Measurements from ENCODE around the gene MAB21L4. TPM values are rescaled to one million over a fixed set of nuclear protein-coding genes. Genes with fewer than 3 reads are reported as not detected.

Gene MAB21L4
- total RNA-seq, 2 experiments from 2014 or later = not detected

- no peaks in the 10 kb centered on the region for H3K9me3 Mint-ChIP-seq
- H3K36me3 Mint-ChIP-seq (ENCODE audit: low read depth) = no peaks in the 10 kb centered on the region
- CTCF ChIA-PET = no interaction called here
Measured at GRCh38 chr2:240888890-240889573, 6.9 kb downstream of the MAB21L4 start.

GRCh38 chr2:240888130-240888889 is 7.6 kb downstream of the MAB21L4 start:
- CTCF ChIA-PET = no interaction called here
- no peak overlapping the region for H3K27ac Mint-ChIP-seq
- POLR2A ChIA-PET = no interaction called here

More at GRCh38 chr2:240888890-240889573, 6.9 kb downstream of the MAB21L4 start:
- Mint-ChIP-seq H3K27me3 (no peaks in the 10 kb centered on the region), H3K4me1 (no peaks in the 10 kb centered on the region), H3K27ac (no peak overlapping the region), H3K4me3 (no peak overlapping the region)
- POLR2A ChIA-PET = no interaction called here
- no peak for DNase-seq

GRCh38 chr2:240887631-240888030 is 8.3 kb downstream of the MAB21L4 start:
- no peak overlapping the region for H3K27ac Mint-ChIP-seq
- DNase-seq = no peak
- peaks cover 2% of the 10 kb centered on the region for H3K27me3 Mint-ChIP-seq
- no peaks in the 10 kb centered on the region for H3K36me3 Mint-ChIP-seq (ENCODE audit: low read depth)
- CTCF ChIA-PET = no interaction called here
- H3K4me1 Mint-ChIP-seq = no peaks in the 10 kb centered on the region
- H3K9me3 Mint-ChIP-seq = no peaks in the 10 kb centered on the region
- H3K4me3 Mint-ChIP-seq = no peak overlapping the region
- POLR2A ChIA-PET = no interaction called here

More at GRCh38 chr2:240888130-240888889, 7.6 kb downstream of the MAB21L4 start:
- no peaks in the 10 kb centered on the region for H3K9me3 Mint-ChIP-seq
- no peaks in the 10 kb centered on the region for H3K4me1 Mint-ChIP-seq
- peaks cover under 1% of the 10 kb centered on the region for H3K27me3 Mint-ChIP-seq
- H3K4me3 Mint-ChIP-seq = no peak overlapping the region
- DNase-seq = no peak
- H3K36me3 Mint-ChIP-seq (ENCODE audit: low read depth) = no peaks in the 10 kb centered on the region

- Mint-ChIP-seq H3K9me3 (no peaks in the 10 kb centered on the region), H3K27ac (no peak overlapping the region), H3K4me3 (no peak overlapping the region)
Measured at GRCh38 chr2:240886678-240887609, 9.0 kb downstream of the MAB21L4 start.

GRCh38 chr2:240886023-240886565 is 9.9 kb downstream of the MAB21L4 start:
- H3K27me3 Mint-ChIP-seq = peaks cover 7% of the 10 kb centered on the region
- H3K27ac Mint-ChIP-seq = no peak overlapping the region
- no peak for DNase-seq
- ChIA-PET POLR2A (no interaction called here), CTCF (no interaction called here)
- no peaks in the 10 kb centered on the region for H3K4me1 Mint-ChIP-seq
- H3K9me3 Mint-ChIP-seq = no peaks in the 10 kb centered on the region
- no peak overlapping the region for H3K4me3 Mint-ChIP-seq
- H3K36me3 Mint-ChIP-seq (ENCODE audit: low read depth) = no peaks in the 10 kb centered on the region

More at GRCh38 chr2:240886678-240887609, 9.0 kb downstream of the MAB21L4 start:
- no peak for DNase-seq
- H3K4me1 Mint-ChIP-seq = no peaks in the 10 kb centered on the region
- H3K27me3 Mint-ChIP-seq = peaks cover 5% of the 10 kb centered on the region
- H3K36me3 Mint-ChIP-seq (ENCODE audit: low read depth) = no peaks in the 10 kb centered on the region
- ChIA-PET POLR2A (no interaction called here), CTCF (no interaction called here)

GRCh38 chr2:240885566-240885965 is 10.4 kb downstream of the MAB21L4 start:
- no peaks in the 10 kb centered on the region for H3K4me1 Mint-ChIP-seq
- H3K4me3 Mint-ChIP-seq = no peak overlapping the region
- no peaks in the 10 kb centered on the region for H3K9me3 Mint-ChIP-seq
- CTCF ChIA-PET = no interaction called here
- no peak overlapping the region for H3K27ac Mint-ChIP-seq
- DNase-seq = no peak
- peaks cover 7% of the 10 kb centered on the region for H3K27me3 Mint-ChIP-seq
- POLR2A ChIA-PET = no interaction called here
- H3K36me3 Mint-ChIP-seq (ENCODE audit: low read depth) = no peaks in the 10 kb centered on the region

- no peak overlapping the region for H3K4me3 Mint-ChIP-seq
- H3K4me1 Mint-ChIP-seq = no peaks in the 10 kb centered on the region
- peaks cover 7% of the 10 kb centered on the region for H3K27me3 Mint-ChIP-seq
- ChIA-PET POLR2A (no interaction called here), CTCF (no interaction called here)
- DNase-seq = no peak
- H3K27ac Mint-ChIP-seq = no peak overlapping the region
- no peaks in the 10 kb centered on the region for H3K9me3 Mint-ChIP-seq
- H3K36me3 Mint-ChIP-seq (ENCODE audit: low read depth) = no peaks in the 10 kb centered on the region
Measured at GRCh38 chr2:240884745-240885144, 11.2 kb downstream of the MAB21L4 start.

- H3K4me3 Mint-ChIP-seq = no peak overlapping the region
Measured at GRCh38 chr2:240884221-240884620, 11.7 kb downstream of the MAB21L4 start.

GRCh38 chr2:240881913-240882312 is 14.0 kb downstream of the MAB21L4 start:
- H3K4me1 Mint-ChIP-seq = no peaks in the 10 kb centered on the region
- H3K27ac Mint-ChIP-seq = no peak overlapping the region
- ChIA-PET POLR2A (no interaction called here), CTCF (interaction anchor here (1.0 kb wide), 1 partner anchor 196 kb away, joined by 3 read pairs; no protein-coding TSS in a partner anchor)
- no peaks in the 10 kb centered on the region for H3K9me3 Mint-ChIP-seq
- peaks cover 7% of the 10 kb centered on the region for H3K27me3 Mint-ChIP-seq
- H3K4me3 Mint-ChIP-seq = no peak overlapping the region
- DNase-seq = no peak
- no peaks in the 10 kb centered on the region for H3K36me3 Mint-ChIP-seq (ENCODE audit: low read depth)

More at GRCh38 chr2:240884221-240884620, 11.7 kb downstream of the MAB21L4 start:
- no peak for DNase-seq
- no peaks in the 10 kb centered on the region for H3K9me3 Mint-ChIP-seq
- CTCF ChIA-PET = no interaction called here
- no peaks in the 10 kb centered on the region for H3K4me1 Mint-ChIP-seq
- H3K27me3 Mint-ChIP-seq = peaks cover 7% of the 10 kb centered on the region
- POLR2A ChIA-PET = no interaction called here
- H3K27ac Mint-ChIP-seq = no peak overlapping the region
- H3K36me3 Mint-ChIP-seq (ENCODE audit: low read depth) = no peaks in the 10 kb centered on the region

- Mint-ChIP-seq H3K27me3 (peaks cover 7% of the 10 kb centered on the region), H3K27ac (no peak overlapping the region), H3K4me3 (no peak overlapping the region), H3K36me3 (ENCODE audit: low read depth) (no peaks in the 10 kb centered on the region), H3K4me1 (no peaks in the 10 kb centered on the region), H3K9me3 (no peaks in the 10 kb centered on the region)
- CTCF ChIA-PET = no interaction called here
- DNase-seq = no peak
- POLR2A ChIA-PET = no interaction called here
Measured at GRCh38 chr2:240879105-240879504, 16.9 kb downstream of the MAB21L4 start.

GRCh38 chr2:240878341-240878936 is 17.5 kb downstream of the MAB21L4 start:
- DNase-seq = no peak
- CTCF ChIA-PET = no interaction called here
- no peaks in the 10 kb centered on the region for H3K9me3 Mint-ChIP-seq
- POLR2A ChIA-PET = no interaction called here
- H3K4me3 Mint-ChIP-seq = no peak overlapping the region
- H3K36me3 Mint-ChIP-seq (ENCODE audit: low read depth) = no peaks in the 10 kb centered on the region
- H3K27me3 Mint-ChIP-seq = peaks cover 7% of the 10 kb centered on the region
- H3K4me1 Mint-ChIP-seq = no peaks in the 10 kb centered on the region
- no peak overlapping the region for H3K27ac Mint-ChIP-seq

GRCh38 chr2:240877460-240878340 is 18.3 kb downstream of the MAB21L4 start:
- Mint-ChIP-seq H3K4me3 (no peak overlapping the region), H3K27ac (no peak overlapping the region)
- CTCF ChIA-PET = no interaction called here

More at GRCh38 chr2:240877460-240878340, 18.3 kb downstream of the MAB21L4 start:
- H3K27me3 Mint-ChIP-seq = peaks cover 5% of the 10 kb centered on the region
- no peak for DNase-seq
- H3K9me3 Mint-ChIP-seq = no peaks in the 10 kb centered on the region
- POLR2A ChIA-PET = no interaction called here
- H3K36me3 Mint-ChIP-seq (ENCODE audit: low read depth) = no peaks in the 10 kb centered on the region
- H3K4me1 Mint-ChIP-seq = no peaks in the 10 kb centered on the region

Measured in activated CD4-positive, alpha-beta memory T cell treated with anti-CD3 and anti-CD28 coated beads, Interleukin-2, amount 10 ng/mL, durations not matched to agents 7 days and 5 days (primary cell).